PFSK-1 (cell line): ENCODE measurements around the gene STXBP5.

ENCODE experiments used
- POLR2AphosphoS5 ChIP-seq: IDR thresholded peaks from 2 replicates; pipeline ENCODE4 v1.6.1; 2012; ENCODE audit warnings: low read depth, mild to moderate bottlenecking, control low read depth, low read length, moderate library complexity
- REST ChIP-seq, 2 experiments: IDR thresholded peaks; 2 replicates each; pipeline versions ENCODE4 v1.6.1 to v1.8.0; 2011 to 2012; ENCODE audit warnings: low read depth in 2 of 2, low read length in 2 of 2, control low read depth in 1 of 2, inconsistent platforms in 1 of 2, mild to moderate bottlenecking in 1 of 2, moderate library complexity in 1 of 2; ENCODE audit not compliant: insufficient read depth in 1 of 2
- SIN3A ChIP-seq: IDR thresholded peaks from 2 replicates; pipeline ENCODE4 v1.6.1; 2012; ENCODE audit warnings: mild to moderate bottlenecking, low read length, moderate library complexity, borderline replicate concordance; ENCODE audit not compliant: insufficient read depth
- TAF1 ChIP-seq: IDR thresholded peaks from 2 replicates; pipeline ENCODE4 v1.6.1; 2012; ENCODE audit warnings: low read length, control low read depth, borderline replicate concordance; ENCODE audit not compliant: insufficient read depth

GRCh38 chr6:147173140-147173539 lies 31.1 kb upstream of the STXBP5 start:
- TF ChIP-seq POLR2AphosphoS5 (no peak), SIN3A (no peak), TAF1 (no peak), REST (IDR thresholded peaks at IDR 0.05; ENCODE audit: insufficient read depth in 1 of 2, low read depth in 2 of 2, low read length in 2 of 2) (no peak)
